ENCODE data around the gene TOM1L1.

The TOM1L1 gene

DNA sequence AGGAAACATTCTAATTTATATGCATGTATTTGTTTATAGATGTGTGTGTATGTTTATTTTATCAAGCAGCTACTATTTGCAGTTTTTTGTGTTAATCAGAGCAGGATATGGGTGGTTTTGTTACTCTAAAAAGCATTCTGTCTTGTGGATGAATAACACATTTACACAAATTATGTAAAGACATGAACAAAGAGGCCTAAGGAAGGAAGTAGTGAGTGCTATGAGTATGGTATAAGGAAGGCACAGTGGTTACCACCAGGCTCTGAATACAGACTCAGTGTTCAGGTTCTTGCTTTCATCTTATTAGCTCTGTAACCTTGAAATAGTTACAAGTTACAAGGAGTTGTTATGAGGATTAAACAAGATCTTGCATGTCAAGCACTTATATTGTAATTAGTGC is 101.8 kb downstream of the TOM1L1 start:
- no peak for FAIRE-seq

DNA sequence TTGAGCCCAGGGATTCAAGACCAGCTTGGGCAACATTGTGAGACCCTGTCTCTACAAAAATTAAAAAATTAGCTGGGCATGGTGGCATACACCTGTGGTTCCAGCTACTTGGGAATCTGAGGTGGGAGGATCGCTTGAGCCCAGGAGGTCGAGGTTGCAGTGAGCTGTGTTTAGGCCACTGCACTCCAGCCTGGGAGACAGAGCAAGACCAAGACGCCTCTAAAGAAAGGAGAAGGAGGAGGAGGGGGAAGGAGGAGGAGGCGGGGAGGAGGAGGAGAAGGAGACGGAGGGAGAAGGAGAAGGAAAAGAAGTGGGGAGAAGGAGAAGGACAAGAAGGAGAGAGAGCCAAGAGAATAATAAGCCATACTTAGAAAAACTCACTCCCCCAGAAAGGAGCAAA is 103.8 kb downstream of the TOM1L1 start:
- no peak for FAIRE-seq

DNA sequence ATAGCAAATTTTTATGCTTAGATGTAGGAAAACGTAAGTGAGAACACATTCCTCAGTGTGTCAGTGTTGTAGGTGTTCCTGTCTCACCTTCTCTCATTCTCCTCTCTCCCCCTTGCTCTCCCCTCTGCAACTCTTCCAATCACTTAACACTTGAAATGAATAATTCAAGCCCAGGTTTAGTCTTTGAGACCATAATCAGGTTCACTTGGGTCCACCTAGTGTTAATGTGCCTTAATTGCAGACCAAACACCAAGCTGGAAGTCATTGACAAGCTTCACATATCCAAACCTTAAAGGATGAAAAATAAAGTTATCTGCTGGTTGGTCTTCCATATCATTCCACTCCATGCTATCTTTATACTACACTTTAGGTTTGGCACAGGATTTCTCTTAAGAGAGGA is 104.9 kb downstream of the TOM1L1 start:
- no peak for FAIRE-seq
